Neural cell (in vitro differentiated cells): ENCODE measurements around the gene ZNF775. TPM values are rescaled to one million over a fixed set of nuclear protein-coding genes. Genes with fewer than 3 reads are reported as not detected.

Experiments
- H2AFZ ChIP-seq: fragments of 200-600, 300-800 bp; sonication (generic), shearing (Covaris generic); 2 replicates; pipeline ENCODE4 v1.6.0; 2014; ENCODE audit warnings: low read depth, mild to moderate bottlenecking, antibody characterized with exemption, low read length, moderate library complexity
- H3F3A ChIP-seq: fragments of 200-600 bp; shearing (Covaris generic); 2 replicates; pipeline ENCODE4 v1.6.1; 2016; ENCODE audit warnings: mild to moderate bottlenecking, moderate library complexity, mixed read lengths, antibody characterized with exemption, low read length; ENCODE audit not compliant: insufficient read depth, poor library complexity, severe bottlenecking
- H3K27ac ChIP-seq: fragments of 200-600, 300-800 bp; sonication (generic), shearing (Covaris generic); 2 replicates; pipeline ENCODE4 v1.5.1; 2014; ENCODE audit warnings: mild to moderate bottlenecking, low read length, moderate library complexity
- H3K27me3 ChIP-seq: fragments of 300-800, 200-600 bp; sonication (generic), shearing (Covaris generic); 2 replicates; pipeline ENCODE4 v1.6.0; 2014; ENCODE audit warnings: mild to moderate bottlenecking, low read depth, low read length, moderate library complexity; ENCODE audit not compliant: insufficient read depth
- H3K36me3 ChIP-seq: fragments of 300-800, 200-600 bp; sonication (generic), shearing (Covaris generic); 2 replicates; pipeline ENCODE4 v1.5.1; 2014; ENCODE audit warnings: mild to moderate bottlenecking, antibody characterized with exemption, low read length, moderate library complexity; ENCODE audit not compliant: insufficient read depth
- H3K4me2 ChIP-seq: fragments of 300-800, 200-600 bp; sonication (generic), shearing (Covaris generic); 2 replicates; pipeline ENCODE4 v1.6.0; 2014; ENCODE audit warnings: mild to moderate bottlenecking, low read length
- H3K4me3 ChIP-seq: fragments of 300-800, 200-600 bp; sonication (generic), shearing (Covaris generic); 2 replicates; pipeline ENCODE4 v1.5.1; 2014; ENCODE audit warnings: mild to moderate bottlenecking, low read length, moderate library complexity
- H3K79me2 ChIP-seq: fragments of 200-600 bp; shearing (Covaris generic); replicated peaks from 2 replicates; pipeline ENCODE4 v1.6.0; 2014; ENCODE audit warnings: mild to moderate bottlenecking, low read length, moderate library complexity; ENCODE audit not compliant: insufficient read depth
- H3K9ac ChIP-seq: fragments of 300-800, 200-600 bp; sonication (generic), shearing (Covaris generic); 2 replicates; pipeline ENCODE4 v1.6.1; 2016; ENCODE audit warnings: mild to moderate bottlenecking, low read length, mixed read lengths
- H3K9me2 ChIP-seq: fragments of 200-600 bp; shearing (Covaris generic); 2 replicates; pipeline ENCODE4 v1.6.1; 2016; ENCODE audit warnings: mild to moderate bottlenecking, low read length, mixed read lengths; ENCODE audit not compliant: insufficient read depth
- H3K9me3 ChIP-seq: fragments of 200-600, 300-800 bp; sonication (generic), shearing (Covaris generic); 2 replicates; pipeline ENCODE4 v1.6.1; 2016; ENCODE audit warnings: mild to moderate bottlenecking, mixed run types, low read length, moderate library complexity, mixed read lengths
- H4K20me1 ChIP-seq: fragments of 200-600 bp; shearing (Covaris generic); 2 replicates; pipeline ENCODE4 v1.6.1; 2016; ENCODE audit warnings: mild to moderate bottlenecking, mixed run types; ENCODE audit not compliant: insufficient read depth
- CTCF ChIP-seq: fragments of 450-650 bp; IDR thresholded peaks from 2 replicates; pipeline ENCODE4 v1.5.1; 2014; ENCODE audit warnings: antibody characterized with exemption, mild to moderate bottlenecking, moderate library complexity; ENCODE audit not compliant: poor library complexity, severe bottlenecking
- EP300 ChIP-seq: fragments of 450-650 bp; conservative IDR thresholded peaks from 2 replicates; pipeline ENCODE4 v1.6.1; 2014; ENCODE audit warnings: antibody characterized with exemption, mild to moderate bottlenecking, moderate library complexity; ENCODE audit not compliant: poor library complexity, severe bottlenecking
- EZH2 ChIP-seq: fragments of 200-600, 300-800 bp; shearing (Covaris generic), sonication (generic); IDR thresholded peaks from 2 replicates; pipeline ENCODE4 v1.6.1; 2014; ENCODE audit warnings: antibody characterized with exemption, low read length, borderline replicate concordance, mild to moderate bottlenecking; ENCODE audit not compliant: insufficient read depth, poor library complexity, severe bottlenecking
- MXI1 ChIP-seq: fragments of 450-650 bp; conservative IDR thresholded peaks from 2 replicates; pipeline ENCODE4 v1.6.1; 2014; ENCODE audit warnings: antibody characterized with exemption, mild to moderate bottlenecking; ENCODE audit not compliant: poor library complexity, severe bottlenecking
- POLR2AphosphoS5 ChIP-seq: IDR thresholded peaks from 2 replicates; pipeline ENCODE4 v1.6.1; 2012
- RAD21 ChIP-seq: fragments of 450-650 bp; conservative IDR thresholded peaks from 2 replicates; pipeline ENCODE4 v1.6.1; 2014; ENCODE audit warnings: antibody characterized with exemption, mild to moderate bottlenecking, moderate library complexity
- REST ChIP-seq: IDR thresholded peaks from 2 replicates; pipeline ENCODE4 v1.6.1; 2012; ENCODE audit warnings: borderline replicate concordance
- SMC3 ChIP-seq: fragments of 450-650 bp; conservative IDR thresholded peaks from 2 replicates; pipeline ENCODE4 v1.6.1; 2014; ENCODE audit warnings: antibody characterized with exemption, mild to moderate bottlenecking, moderate library complexity; ENCODE audit not compliant: poor library complexity
- TAF1 ChIP-seq: IDR thresholded peaks from 2 replicates; pipeline ENCODE4 v1.6.1; 2012; ENCODE audit warnings: low read depth
- polyA plus RNA-seq: library from polyadenylated mRNA; depleted of rRNA; stranded (reverse); fragments of >200 nt; gene quantifications from 2 replicates; pipeline ENCODE4 v1.2.3, GENCODE V29; 2014

The ZNF775 gene
- polyA plus RNA-seq, 1 donor from 2014 or later = 16.8 TPM

GRCh38 chr7:150388709-150389531 is 9.8 kb downstream of the ZNF775 start:
- no peak overlapping the region for H3K9ac ChIP-seq
- no peaks in the 10 kb centered on the region for H3F3A ChIP-seq
- H3K36me3 ChIP-seq = peaks cover 9% of the 10 kb centered on the region
- H3K4me2 ChIP-seq = no peak overlapping the region
- no peaks in the 10 kb centered on the region for H4K20me1 ChIP-seq
- no peak overlapping the region for H2AFZ ChIP-seq
- H3K4me3 ChIP-seq = no peak overlapping the region
- no peaks in the 10 kb centered on the region for H3K27me3 ChIP-seq
- peaks cover 23% of the 10 kb centered on the region for H3K79me2 ChIP-seq
- no peak for TF ChIP-seq RAD21
- TF ChIP-seq SMC3 = no peak
- TF ChIP-seq REST = no peak
- no peak for TF ChIP-seq EP300
- no peak for TF ChIP-seq MXI1
- no peak for TF ChIP-seq POLR2AphosphoS5
- no peak for TF ChIP-seq CTCF
- no peak for TF ChIP-seq EZH2
- no peak for TF ChIP-seq TAF1
- no peaks in the 10 kb centered on the region for H3K9me2 ChIP-seq
- H3K9me3 ChIP-seq = no peaks in the 10 kb centered on the region
- no peak overlapping the region for H3K27ac ChIP-seq

GRCh38 chr7:150389532-150389816 is 10.3 kb downstream of the ZNF775 start:
- Histone ChIP-seq H3K27ac (no peak overlapping the region), H3K36me3 (peaks cover 9% of the 10 kb centered on the region), H2AFZ (no peak overlapping the region), H3K27me3 (no peaks in the 10 kb centered on the region), H3K4me3 (no peak overlapping the region), H3F3A (no peaks in the 10 kb centered on the region), H3K9me2 (no peaks in the 10 kb centered on the region), H4K20me1 (no peaks in the 10 kb centered on the region), H3K9me3 (no peaks in the 10 kb centered on the region), H3K9ac (no peak overlapping the region), H3K79me2 (peaks cover 21% of the 10 kb centered on the region), H3K4me2 (no peak overlapping the region)
- TF ChIP-seq POLR2AphosphoS5 (no peak), CTCF (no peak), EZH2 (no peak), REST (no peak), SMC3 (no peak), EP300 (no peak), TAF1 (no peak), RAD21 (no peak), MXI1 (no peak)
